Vagina (tissue), 2 donors: ENCODE data around the gene CDKN1A. TPM values are rescaled to one million over a fixed set of nuclear protein-coding genes. Genes with fewer than 3 reads are reported as not detected.

Source experiments
- DNase-seq, 2 donors: peaks; one replicate each; pipeline ENCODE4 v3.0.0-alpha.2; 2017; ENCODE audit errors: extremely low spot score in 2 of 2
- H3K27ac ChIP-seq: fragments of 200-600 bp; sonication (generic); one replicate; pipeline ENCODE4 v1.5.1; 2019
- H3K27me3 ChIP-seq: fragments of 200-600 bp; sonication (generic); one replicate; pipeline ENCODE4 v1.5.1; 2019
- H3K36me3 ChIP-seq, 2 donors: fragments of 200-600 bp; sonication (generic); one replicate each; pipeline ENCODE4 v1.5.1; 2017 to 2019
- H3K4me1 ChIP-seq: fragments of 200-600 bp; sonication (generic); one replicate; pipeline ENCODE4 v1.5.1; 2019
- H3K4me3 ChIP-seq, 2 donors: fragments of 200-600 bp; sonication (generic); 1 replicate in 1 of 2; 2 replicates in 1 of 2; pipeline ENCODE4 v1.5.1; 2016 to 2019
- H3K9me3 ChIP-seq: fragments of 200-600 bp; sonication (generic); one replicate; pipeline ENCODE4 v1.5.1; 2019
- POLR2A ChIP-seq, 2 donors: fragments of 450-650 bp; IDR thresholded peaks; one replicate each; pipeline ENCODE4 v1.6.1; 2017; ENCODE audit warnings: antibody characterized with exemption in 2 of 2, mild to moderate bottlenecking in 2 of 2, moderate library complexity in 2 of 2
- POLR2AphosphoS5 ChIP-seq, 2 donors: sonication (generic); formaldehyde crosslinking; IDR thresholded peaks; one replicate each; pipeline ENCODE4 v1.9.0; 2017; ENCODE audit warnings: antibody characterized with exemption in 2 of 2, mild to moderate bottlenecking in 2 of 2, low read depth in 1 of 2; ENCODE audit not compliant: insufficient read depth in 1 of 2
- intact Hi-C: fragments of 100-400 bp; cut with DNase I; formaldehyde crosslinking; loops from one replicate; pipeline ENCODE4 v1.15.1; 2023
- small RNA-seq: library from RNA; depleted of rRNA; stranded (forward); fragments of <200 nt; gene quantifications from one replicate; pipeline ENCODE3, GENCODE V24; 2016
- total RNA-seq: library from RNA; depleted of rRNA; stranded (reverse); fragments of >200 nt; gene quantifications from one replicate; pipeline ENCODE4 v1.2.3, GENCODE V29; 2016
- TF ChIP-seq, protein P1 (sequence below), 3 experiments: fragments of 450-650 bp in 2 of 3; fragments of 200-600 bp in 1 of 3; sonication (generic) in 1 of 3; IDR thresholded peaks; one replicate each; pipeline ENCODE4 v1.5.1; 2017 to 2019; ENCODE audit warnings: antibody characterized with exemption in 3 of 3, mild to moderate bottlenecking in 2 of 3, moderate library complexity in 2 of 3

CDKN1A gene
- total RNA-seq, 1 donor from 2014 or later = 169 TPM

DNA sequence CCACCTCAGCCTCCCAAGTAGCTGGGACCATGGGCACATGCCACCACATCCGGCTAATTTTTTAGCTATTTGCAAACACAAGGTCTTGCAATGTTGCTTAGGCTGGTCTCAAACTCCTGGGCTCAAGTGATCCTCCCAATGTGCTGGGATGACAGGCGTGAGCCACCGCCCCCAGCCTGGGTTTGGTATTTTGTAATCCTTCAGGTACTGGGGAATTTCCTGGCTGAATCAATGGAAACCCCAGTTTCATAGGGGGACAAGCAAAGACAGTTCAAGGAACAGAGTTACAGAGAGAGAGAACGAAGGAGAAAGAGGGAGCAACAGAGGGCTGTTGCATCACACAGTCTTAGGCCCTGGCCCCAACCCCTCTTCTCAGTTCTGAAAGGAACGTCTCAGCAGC lies 54.8 kb downstream of the CDKN1A start:
- no peaks in the 10 kb centered on the region for H3K27me3 ChIP-seq
- H3K36me3 ChIP-seq = no peaks in the 10 kb centered on the region
- no peak for DNase-seq
- no peak overlapping the region for H3K4me3 ChIP-seq
- no peaks in the 10 kb centered on the region for H3K9me3 ChIP-seq
- TF ChIP-seq POLR2A (IDR thresholded peaks at IDR 0.05) (no peak), POLR2AphosphoS5 (IDR thresholded peaks at IDR 0.05; ENCODE audit: insufficient read depth in 1 of 2, low read depth in 1 of 2) (no peak)
- TF ChIP-seq, protein P1, sequence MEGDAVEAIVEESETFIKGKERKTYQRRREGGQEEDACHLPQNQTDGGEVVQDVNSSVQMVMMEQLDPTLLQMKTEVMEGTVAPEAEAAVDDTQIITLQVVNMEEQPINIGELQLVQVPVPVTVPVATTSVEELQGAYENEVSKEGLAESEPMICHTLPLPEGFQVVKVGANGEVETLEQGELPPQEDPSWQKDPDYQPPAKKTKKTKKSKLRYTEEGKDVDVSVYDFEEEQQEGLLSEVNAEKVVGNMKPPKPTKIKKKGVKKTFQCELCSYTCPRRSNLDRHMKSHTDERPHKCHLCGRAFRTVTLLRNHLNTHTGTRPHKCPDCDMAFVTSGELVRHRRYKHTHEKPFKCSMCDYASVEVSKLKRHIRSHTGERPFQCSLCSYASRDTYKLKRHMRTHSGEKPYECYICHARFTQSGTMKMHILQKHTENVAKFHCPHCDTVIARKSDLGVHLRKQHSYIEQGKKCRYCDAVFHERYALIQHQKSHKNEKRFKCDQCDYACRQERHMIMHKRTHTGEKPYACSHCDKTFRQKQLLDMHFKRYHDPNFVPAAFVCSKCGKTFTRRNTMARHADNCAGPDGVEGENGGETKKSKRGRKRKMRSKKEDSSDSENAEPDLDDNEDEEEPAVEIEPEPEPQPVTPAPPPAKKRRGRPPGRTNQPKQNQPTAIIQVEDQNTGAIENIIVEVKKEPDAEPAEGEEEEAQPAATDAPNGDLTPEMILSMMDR (IDR thresholded peaks at IDR 0.05) = no peak
- no peak overlapping the region for H3K27ac ChIP-seq
- H3K4me1 ChIP-seq = peaks cover 20% of the 10 kb centered on the region
- intact Hi-C loops = no loop called here

DNA sequence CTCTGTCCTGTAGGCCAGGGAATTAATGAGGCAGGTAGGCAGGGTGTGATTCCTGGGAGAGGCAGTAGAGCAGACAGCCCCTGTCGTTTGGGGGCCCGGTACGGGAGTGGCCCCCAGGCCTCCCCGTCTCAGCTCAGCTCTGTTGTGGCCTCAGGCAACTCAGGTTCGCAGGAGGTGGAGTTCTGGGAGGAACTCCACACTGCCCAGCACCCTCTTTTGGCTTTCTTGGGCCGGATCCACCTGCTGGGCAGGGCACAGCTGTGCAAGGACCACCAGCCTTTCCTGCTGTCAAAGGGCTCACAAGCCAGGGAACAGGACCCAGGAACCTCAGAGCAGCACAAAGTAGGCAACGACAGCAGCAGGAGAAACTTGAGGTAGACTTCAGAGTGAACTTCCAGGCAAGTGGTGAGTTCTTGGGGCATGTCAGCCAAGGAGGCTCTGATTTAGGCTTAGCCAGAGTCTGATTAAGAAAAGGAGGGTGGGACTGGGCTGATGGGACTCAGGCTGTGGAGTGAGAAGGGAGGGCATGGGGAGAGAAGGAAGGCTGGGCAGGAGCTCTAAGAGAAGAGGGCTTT lies 56.1 kb downstream of the CDKN1A start:
- peak overlapping the region; percentile 85 for H3K27ac ChIP-seq
- intact Hi-C loops = loop anchor here (5.0 kb wide), 1 partner anchor 52 kb away; no protein-coding TSS in a partner anchor
- H3K4me1 ChIP-seq = peaks cover 20% of the 10 kb centered on the region
- H3K36me3 ChIP-seq = no peaks in the 10 kb centered on the region
- no peaks in the 10 kb centered on the region for H3K27me3 ChIP-seq
- no peak for DNase-seq
- no peaks in the 10 kb centered on the region for H3K9me3 ChIP-seq
- no peak overlapping the region for H3K4me3 ChIP-seq
- TF ChIP-seq POLR2AphosphoS5 (IDR thresholded peaks at IDR 0.05; ENCODE audit: insufficient read depth in 1 of 2, low read depth in 1 of 2) = no peak
- TF ChIP-seq, protein P1 (IDR thresholded peaks at IDR 0.05) = no peak
- no peak for TF ChIP-seq POLR2A (IDR thresholded peaks at IDR 0.05)

DNA sequence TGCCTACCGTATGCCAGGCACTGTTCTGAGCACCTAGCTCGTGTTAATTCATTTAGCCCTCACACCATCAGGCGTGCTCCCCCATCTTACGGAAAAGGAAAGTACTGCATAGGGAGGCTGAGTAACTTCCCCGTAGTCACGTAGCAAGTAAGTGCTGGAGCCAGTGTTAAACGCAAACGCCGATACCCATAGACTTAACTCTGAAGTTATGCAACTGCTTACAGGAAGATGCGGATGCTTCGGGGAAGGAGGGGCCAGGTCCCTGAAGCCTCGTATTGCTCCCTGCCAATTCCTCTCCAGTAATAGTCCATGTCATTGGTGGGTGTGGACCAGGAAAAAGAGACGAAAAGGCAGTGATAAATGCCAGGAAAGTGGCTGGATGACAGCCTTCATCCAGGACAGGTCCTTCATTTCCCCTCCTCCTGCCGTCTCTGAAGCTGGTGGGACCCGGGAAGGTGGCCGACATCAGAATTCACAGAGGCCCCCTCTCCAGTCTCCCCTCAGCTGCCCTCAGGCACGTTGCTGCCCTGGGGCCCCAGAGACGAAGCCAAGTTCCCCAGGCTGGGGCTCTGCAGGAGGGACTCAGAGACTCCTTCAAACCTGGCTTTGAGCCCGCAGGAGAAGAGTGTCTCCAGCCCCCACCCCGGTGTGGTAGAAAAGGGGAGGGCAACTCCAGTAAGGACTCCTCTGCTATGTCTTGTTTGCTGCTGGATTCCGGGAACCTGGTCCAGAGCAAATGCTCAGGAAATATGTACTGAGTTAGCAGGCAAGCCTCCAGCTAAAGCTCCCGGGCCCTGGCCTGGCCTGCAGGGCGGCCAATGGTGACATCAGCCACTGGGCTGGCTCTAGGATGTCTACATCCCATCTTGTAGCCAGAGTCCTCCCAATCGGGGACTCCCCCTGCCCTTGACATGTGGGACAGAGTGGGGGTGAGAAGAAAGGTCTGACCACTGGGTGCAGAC lies 56.9 kb downstream of the CDKN1A start:
- Histone ChIP-seq H3K9me3 (no peaks in the 10 kb centered on the region), H3K27me3 (no peaks in the 10 kb centered on the region), H3K27ac (peak overlapping the region; percentile 85), H3K4me1 (peaks cover 20% of the 10 kb centered on the region), H3K36me3 (no peaks in the 10 kb centered on the region), H3K4me3 (peak overlapping the region; percentile 28 to 39)
- intact Hi-C loops = loop anchor here (5.0 kb wide), 1 partner anchor 53 kb away; no protein-coding TSS in a partner anchor
- DNase-seq = peak in 1 of 2 donors; percentile 98
- TF ChIP-seq, protein P1 (IDR thresholded peaks at IDR 0.05) = peak in 1 of 3 experiments; percentile 36
- TF ChIP-seq POLR2A (IDR thresholded peaks at IDR 0.05) (peak in 1 of 2 donors; percentile 18), POLR2AphosphoS5 (IDR thresholded peaks at IDR 0.05; ENCODE audit: insufficient read depth in 1 of 2, low read depth in 1 of 2) (peak in 1 of 2 donors; percentile 83)

Small RNA genes lying within 50 kb of the gene (small RNA-seq; reads per million reads assigned to genes)
- not detected for gene RF00019
- 0.43 reads per million for gene RNU1-88P

Other genes starting within 250 kb of the CDKN1A start
- not detected for gene PXT1, start 235.9 kb upstream of the CDKN1A start, total RNA-seq
- 30.0 TPM for gene KCTD20, start 235.7 kb upstream of the CDKN1A start, total RNA-seq
- gene STK38, start 131.2 kb upstream of the CDKN1A start, total RNA-seq = 31.9 TPM
- gene SRSF3, start 84.4 kb upstream of the CDKN1A start, total RNA-seq = 144 TPM
- 0.49 TPM for gene RAB44, start 19.1 kb downstream of the CDKN1A start, total RNA-seq
- 6.6 TPM for gene CPNE5, start 160.7 kb downstream of the CDKN1A start, total RNA-seq
- 18.9 TPM for gene PPIL1, start 196.1 kb downstream of the CDKN1A start, total RNA-seq
- 36.8 TPM for gene C6orf89, start 207.2 kb downstream of the CDKN1A start, total RNA-seq